DOHH2 (cell line): ENCODE data around the gene TUBA8.

Experiments
- CTCF ChIP-seq: fragments of 200-600 bp; sonication (generic); IDR thresholded peaks from one replicate; pipeline ENCODE4 v1.5.1; 2014; ENCODE audit warnings: antibody characterized with exemption, mild to moderate bottlenecking, low read depth, low read length; ENCODE audit not compliant: poor library complexity, severe bottlenecking
- EZH2phosphoT487 ChIP-seq: fragments of 200-600 bp; sonication (generic); IDR thresholded peaks from 2 replicates; pipeline ENCODE4 v1.6.1; 2017; ENCODE audit warnings: borderline replicate concordance, mild to moderate bottlenecking, antibody characterized with exemption, low read length, moderate library complexity, mixed read lengths

GRCh38 chr22:18075101-18075719, 35.4 kb upstream of the TUBA8 start:
- TF ChIP-seq CTCF, result no peak
- no peak for TF ChIP-seq EZH2phosphoT487
